Urinary bladder (tissue), 4 donors: ENCODE results near the gene CELSR2. TPM values are rescaled to one million over a fixed set of nuclear protein-coding genes. Genes with fewer than 3 reads are reported as not detected.
"Not testable (repeated sequence)": the region's sequence is repeated elsewhere in the genome, so short reads cannot be mapped to it uniquely, and the experiment has no call there.

Source experiments
- DNase-seq: peaks from one replicate; pipeline ENCODE4 v3.0.0-alpha.2; 2015; ENCODE audit errors: extremely low spot score
- H3K27ac ChIP-seq: one replicate; pipeline ENCODE4 v1.5.1; 2013; ENCODE audit warnings: low read depth, mild to moderate bottlenecking, moderate library complexity
- H3K36me3 ChIP-seq: one replicate; pipeline ENCODE4 v1.6.1; 2013; ENCODE audit warnings: mild to moderate bottlenecking, moderate library complexity; ENCODE audit not compliant: insufficient read depth
- H3K4me1 ChIP-seq: one replicate; pipeline ENCODE4 v1.6.1; 2013; ENCODE audit warnings: mild to moderate bottlenecking, moderate library complexity; ENCODE audit not compliant: insufficient read depth
- H3K4me3 ChIP-seq: one replicate; pipeline ENCODE4 v1.5.1; 2013; ENCODE audit warnings: low read depth, low read length
- WGBS: extraction: QIAGEN DNeasy Blood & Tissue Kit; methylation state at CpG from one replicate; pipeline ENCODE4 v1.1.7; 2013; 5-methylcytosine and 5-hydroxymethylcytosine counted together
- polyA plus RNA-seq: library from polyadenylated mRNA; stranded (reverse); fragments of 200-250 nt; gene quantifications from one replicate; pipeline ENCODE4 v1.2.3, GENCODE V29; 2013
- total RNA-seq: library from RNA; depleted of rRNA; stranded (reverse); fragments of >200 nt; gene quantifications from one replicate; pipeline ENCODE4 v1.2.3, GENCODE V29; 2014
- donor health status: healthy with polysubstance abuse.
- donor health status: healthy.

The CELSR2 gene
- total and polyA plus RNA-seq, 2 donors: 3.6 to 4.9 TPM

DNA sequence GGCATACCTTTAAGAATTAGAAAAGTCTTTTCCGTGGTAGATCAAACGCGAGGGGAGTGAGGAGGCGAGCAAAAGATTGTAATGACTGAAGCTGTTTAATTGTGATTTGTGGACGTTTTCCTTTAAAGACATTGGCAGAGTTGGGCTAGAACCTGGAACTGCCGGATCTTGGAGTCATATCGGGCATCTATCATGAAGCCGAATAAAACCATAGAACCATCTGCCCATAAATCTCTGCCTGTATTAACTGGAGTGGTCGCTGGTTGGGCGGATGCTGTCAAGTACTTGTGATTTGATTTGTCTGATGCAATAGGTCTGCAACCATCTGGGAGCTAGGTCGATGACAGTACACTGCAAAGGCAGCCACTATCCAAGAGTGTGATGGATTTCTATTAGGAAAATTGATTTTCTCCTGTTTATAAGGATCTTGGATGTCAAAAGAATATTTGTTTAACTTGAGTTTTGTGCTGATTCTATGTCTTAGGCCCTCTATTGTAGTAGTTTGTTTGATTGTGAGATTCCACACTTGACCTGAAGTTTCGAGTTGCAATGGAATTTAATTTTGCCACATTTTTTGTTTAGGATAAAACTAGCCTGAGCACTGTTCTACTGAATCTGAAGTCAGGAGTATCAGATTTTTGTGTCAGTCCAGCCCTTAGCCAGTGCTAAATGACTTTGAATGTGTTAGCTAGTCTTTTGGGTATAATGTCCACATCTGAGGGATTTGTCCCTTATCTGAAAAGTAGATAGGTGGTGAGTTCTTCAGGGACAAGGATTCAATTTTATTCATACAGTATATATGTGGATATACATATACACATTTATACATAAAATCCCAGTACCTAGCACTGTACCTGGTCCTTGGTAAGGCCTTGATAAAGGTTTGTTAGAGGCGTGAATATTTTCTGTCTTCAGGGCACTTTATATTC is 34.4 kb upstream of the CELSR2 start:
- Histone ChIP-seq H3K27ac (peak overlapping the region; percentile 25), H3K4me1 (no peaks in the 10 kb centered on the region), H3K36me3 (no peaks in the 10 kb centered on the region), H3K4me3 (peak overlapping the region; percentile 59)
- 11% methylated on average over 13 of the region's 13 CpGs for WGBS
- no peak for DNase-seq

DNA sequence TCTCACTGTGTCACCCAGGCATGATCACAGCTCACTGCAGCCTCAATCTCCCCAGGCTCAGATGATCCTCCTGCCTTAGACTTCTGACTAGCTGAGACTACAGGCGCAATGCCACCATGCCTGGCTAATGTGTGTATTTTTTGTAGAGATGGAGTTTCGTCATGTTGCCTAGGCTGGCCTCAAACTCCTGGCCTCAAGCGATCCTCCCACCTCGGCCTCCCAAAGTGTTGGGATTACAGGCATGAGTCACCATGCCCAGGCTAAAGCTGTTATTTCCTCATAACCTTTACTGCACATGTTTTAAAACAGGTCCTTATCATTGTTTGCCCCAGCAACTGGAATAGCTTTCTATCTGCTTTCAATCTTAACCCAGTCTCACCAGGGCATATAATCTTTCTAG is 32.7 kb upstream of the CELSR2 start:
- Histone ChIP-seq H3K27ac (no peak overlapping the region), H3K4me1 (no peaks in the 10 kb centered on the region), H3K36me3 (no peaks in the 10 kb centered on the region), H3K4me3 (no peak overlapping the region)
- no peak for DNase-seq
- 89% methylated on average over 4 of the region's 4 CpGs for WGBS

GRCh38 chr1:109218516-109218915 is 30.8 kb upstream of the CELSR2 start:
- no peak overlapping the region for H3K4me3 ChIP-seq
- 71% methylated on average over 3 of the region's 3 CpGs for WGBS
- H3K36me3 ChIP-seq: no peaks in the 10 kb centered on the region
- H3K27ac ChIP-seq: no peak overlapping the region
- no peak for DNase-seq
- no peaks in the 10 kb centered on the region for H3K4me1 ChIP-seq

DNA sequence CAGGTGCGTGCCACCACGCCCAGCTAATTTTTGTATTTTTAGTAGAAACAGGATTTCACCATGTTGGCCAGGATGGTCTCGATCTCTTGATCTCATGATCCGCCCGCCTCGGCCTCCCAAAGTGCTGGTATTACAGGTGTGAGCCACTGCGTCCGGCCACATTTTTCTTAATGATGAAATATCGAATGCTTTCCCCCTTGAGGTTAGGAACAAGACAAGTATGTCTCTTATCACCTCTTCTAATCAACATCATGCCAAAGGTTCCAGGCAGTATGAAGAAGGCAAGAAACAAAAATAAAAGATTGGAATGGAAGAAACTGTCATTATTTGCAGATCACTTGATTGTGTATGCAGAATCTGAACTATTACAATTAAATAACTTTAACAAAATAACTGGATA is 28.1 kb upstream of the CELSR2 start:
- H3K36me3 ChIP-seq, H3K27ac ChIP-seq, DNase-seq, H3K4me1 ChIP-seq, H3K4me3 ChIP-seq: not testable (repeated sequence)
- 96% methylated on average over 9 of the region's 9 CpGs for WGBS

DNA sequence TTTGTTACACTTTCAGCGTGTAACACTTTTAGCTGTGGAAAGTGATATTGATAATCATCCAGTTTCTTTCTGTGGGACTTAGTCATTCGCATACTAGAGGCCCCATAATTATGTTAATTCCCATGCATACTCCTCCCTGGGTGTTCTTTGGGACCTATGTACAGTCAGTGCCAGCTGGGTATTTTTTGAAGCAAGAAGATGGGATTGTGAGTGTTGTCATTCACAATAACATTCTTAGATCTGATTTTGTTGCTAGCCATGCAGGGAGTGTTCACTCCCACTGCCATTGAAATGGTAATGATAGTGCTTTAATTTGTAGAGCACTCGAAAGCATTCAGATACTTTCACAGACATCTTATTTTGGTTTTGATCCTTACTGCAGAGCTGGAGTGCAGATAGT is 24.0 kb upstream of the CELSR2 start:
- Histone ChIP-seq H3K4me1 (no peaks in the 10 kb centered on the region), H3K36me3 (peaks cover 3% of the 10 kb centered on the region), H3K27ac (no peak overlapping the region), H3K4me3 (no peak overlapping the region)
- 86% methylated on average over 3 of the region's 3 CpGs for WGBS
- no peak for DNase-seq

- DNase-seq: no peak
- no peak overlapping the region for H3K27ac ChIP-seq
- no peak overlapping the region for H3K4me3 ChIP-seq
- peaks cover 3% of the 10 kb centered on the region for H3K36me3 ChIP-seq
- no peaks in the 10 kb centered on the region for H3K4me1 ChIP-seq
- 95% methylated on average over 5 of the region's 5 CpGs for WGBS
Measured at GRCh38 chr1:109225711-109226445, 23.5 kb upstream of the CELSR2 start.

DNA sequence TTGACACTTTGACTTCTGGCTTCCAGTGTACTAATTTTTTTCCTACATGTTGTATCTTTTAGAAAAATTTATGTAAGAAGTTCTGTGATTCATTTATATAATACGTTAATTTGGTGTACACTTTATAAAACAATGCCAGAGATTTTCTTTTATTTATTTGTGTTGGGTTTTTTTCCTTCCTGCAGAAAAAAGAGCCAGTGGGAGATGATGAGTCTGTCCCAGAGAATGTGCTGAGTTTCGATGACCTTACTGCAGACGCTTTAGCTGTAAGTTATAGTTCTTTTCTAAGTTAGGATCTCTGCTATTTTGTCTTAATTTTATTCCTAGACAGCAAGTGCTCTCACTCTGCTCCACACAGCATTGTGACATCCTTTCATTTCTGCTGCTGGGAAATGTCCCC is 21.2 kb upstream of the CELSR2 start:
- Histone ChIP-seq H3K4me1 (no peaks in the 10 kb centered on the region), H3K27ac (no peak overlapping the region), H3K4me3 (no peak overlapping the region), H3K36me3 (peaks cover 6% of the 10 kb centered on the region)
- WGBS: 91% methylated on average over 3 of the region's 3 CpGs
- no peak for DNase-seq

- no peak overlapping the region for H3K4me3 ChIP-seq
- no peak overlapping the region for H3K27ac ChIP-seq
- H3K4me1 ChIP-seq: no peaks in the 10 kb centered on the region
- no peak for DNase-seq
- 67% methylated on average over 13 of the region's 13 CpGs for WGBS
- peaks cover 6% of the 10 kb centered on the region for H3K36me3 ChIP-seq
Measured at GRCh38 chr1:109229531-109230127, 19.7 kb upstream of the CELSR2 start.

DNA sequence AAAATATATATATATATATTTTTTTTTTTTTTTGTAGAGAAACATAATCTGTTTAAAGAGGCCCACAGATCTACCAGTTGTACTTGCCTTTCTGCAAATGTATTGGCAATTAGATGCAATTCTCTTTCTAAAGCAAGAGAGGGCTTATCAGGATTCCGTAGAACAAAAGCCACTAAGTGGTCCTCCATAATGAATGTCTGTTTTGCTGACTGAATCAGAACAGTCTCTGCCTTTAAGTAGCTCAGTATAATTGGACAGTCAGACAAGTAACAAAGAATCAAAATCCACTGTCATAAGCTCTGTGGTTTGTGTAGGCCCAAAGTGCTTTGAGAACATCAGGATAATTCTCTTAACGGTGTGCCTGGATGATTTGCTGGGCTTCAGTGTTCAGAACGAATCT is 18.3 kb upstream of the CELSR2 start:
- no peak overlapping the region for H3K27ac ChIP-seq
- peaks cover 14% of the 10 kb centered on the region for H3K36me3 ChIP-seq
- no peaks in the 10 kb centered on the region for H3K4me1 ChIP-seq
- H3K4me3 ChIP-seq: no peak overlapping the region
- 85% methylated on average over 3 of the region's 3 CpGs for WGBS
- no peak for DNase-seq

- no peak overlapping the region for H3K27ac ChIP-seq
- no peak overlapping the region for H3K4me3 ChIP-seq
- 96% methylated on average over 7 of the region's 7 CpGs for WGBS
- DNase-seq: no peak
- H3K4me1 ChIP-seq: no peaks in the 10 kb centered on the region
- H3K36me3 ChIP-seq: peaks cover 11% of the 10 kb centered on the region
Measured at GRCh38 chr1:109235137-109235536, 14.2 kb upstream of the CELSR2 start.

DNA sequence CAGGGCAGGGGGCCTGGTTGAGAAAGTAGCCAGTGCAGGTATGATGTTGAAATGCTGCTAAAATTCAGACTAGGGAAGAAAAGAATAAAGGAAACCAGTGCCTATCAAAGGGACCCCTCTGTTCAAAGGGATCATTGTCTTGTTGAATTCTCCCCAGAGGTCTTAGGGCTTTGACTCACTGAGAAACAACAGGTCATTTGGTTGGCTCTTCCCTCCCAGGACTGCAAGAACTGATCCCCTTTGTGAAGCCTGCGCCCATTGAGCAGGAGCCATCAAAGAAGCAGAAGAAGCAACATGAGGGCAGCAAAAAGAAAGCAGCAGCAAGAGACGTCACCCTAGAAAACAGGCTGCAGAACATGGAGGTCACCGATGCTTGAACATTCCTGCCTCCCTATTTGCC is 11.8 kb upstream of the CELSR2 start:
- 91% methylated on average over 3 of the region's 3 CpGs for WGBS
- Histone ChIP-seq H3K27ac (no peak overlapping the region), H3K36me3 (peaks cover 8% of the 10 kb centered on the region), H3K4me3 (no peak overlapping the region), H3K4me1 (no peaks in the 10 kb centered on the region)
- no peak for DNase-seq

DNA sequence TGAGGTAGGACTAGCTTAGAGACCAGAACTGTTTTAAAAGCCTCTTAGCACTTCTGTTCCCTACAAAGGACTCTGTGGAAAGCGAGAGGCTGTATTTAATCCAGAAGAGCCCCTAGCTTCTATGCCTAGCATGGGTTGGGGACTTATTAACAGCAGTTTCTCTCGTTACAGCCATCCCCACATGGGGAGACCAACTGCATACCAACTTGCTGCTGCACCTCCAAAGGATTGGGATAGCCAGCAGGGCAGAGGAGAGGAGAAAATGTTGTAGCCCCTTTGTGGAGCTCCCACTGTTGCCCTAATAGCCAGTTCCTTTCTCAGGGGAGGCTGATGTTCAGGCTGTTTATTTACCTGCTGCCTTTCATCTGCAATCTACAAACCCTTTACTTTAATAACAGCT is 11.0 kb upstream of the CELSR2 start:
- Histone ChIP-seq H3K27ac (no peak overlapping the region), H3K4me1 (no peaks in the 10 kb centered on the region), H3K36me3 (peaks cover 8% of the 10 kb centered on the region), H3K4me3 (no peak overlapping the region)
- 74% methylated on average over 2 of the region's 2 CpGs for WGBS
- no peak for DNase-seq

GRCh38 chr1:109239047-109239408 is 10.3 kb upstream of the CELSR2 start:
- no peaks in the 10 kb centered on the region for H3K4me1 ChIP-seq
- DNase-seq: no peak
- H3K27ac ChIP-seq: no peak overlapping the region
- 76% methylated on average over 5 of the region's 5 CpGs for WGBS
- peaks cover 8% of the 10 kb centered on the region for H3K36me3 ChIP-seq
- H3K4me3 ChIP-seq: no peak overlapping the region
